ENCODE measurements around the gene PIK3CG.

GRCh38 chr7:106844279-106844997 is 20.6 kb upstream of the PIK3CG start:
- no peak for TF ChIP-seq CTCF (IDR thresholded peaks at IDR 0.05; ENCODE audit: low read length)
- no peak for TF ChIP-seq EZH2 (IDR thresholded peaks at IDR 0.05; ENCODE audit: borderline replicate concordance, low read length)
